NCI-H1105 treated with DMSO at 0.1 percent for 48 hours (cell line): Measurements from ENCODE around the gene TOPAZ1.

Experiments
- DNase-seq: peaks from one replicate; lab custom pipeline; 2025; lab: John Stamatoyannopoulos, UW

Gene TOPAZ1

DNA sequence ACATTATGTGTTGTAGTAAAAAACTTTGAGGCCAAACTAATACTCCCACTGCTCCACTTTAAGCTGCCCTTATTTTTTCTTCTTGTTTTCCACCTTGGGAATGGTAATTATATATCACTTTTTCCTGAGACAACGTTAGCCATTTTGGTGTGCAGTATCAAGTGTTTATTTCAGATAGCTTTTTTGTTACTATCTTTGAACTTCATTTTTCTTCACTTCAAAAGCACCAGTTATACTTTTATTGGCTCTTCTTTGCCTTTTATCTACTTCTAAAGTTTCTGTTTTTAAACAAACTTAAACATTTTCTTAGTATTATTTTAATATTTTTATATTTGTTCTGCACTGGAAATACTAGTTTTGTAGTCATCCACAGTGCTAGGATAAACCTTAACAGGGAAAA, 6.5 kb downstream of the TOPAZ1 start:
- no peak for DNase-seq

DNA sequence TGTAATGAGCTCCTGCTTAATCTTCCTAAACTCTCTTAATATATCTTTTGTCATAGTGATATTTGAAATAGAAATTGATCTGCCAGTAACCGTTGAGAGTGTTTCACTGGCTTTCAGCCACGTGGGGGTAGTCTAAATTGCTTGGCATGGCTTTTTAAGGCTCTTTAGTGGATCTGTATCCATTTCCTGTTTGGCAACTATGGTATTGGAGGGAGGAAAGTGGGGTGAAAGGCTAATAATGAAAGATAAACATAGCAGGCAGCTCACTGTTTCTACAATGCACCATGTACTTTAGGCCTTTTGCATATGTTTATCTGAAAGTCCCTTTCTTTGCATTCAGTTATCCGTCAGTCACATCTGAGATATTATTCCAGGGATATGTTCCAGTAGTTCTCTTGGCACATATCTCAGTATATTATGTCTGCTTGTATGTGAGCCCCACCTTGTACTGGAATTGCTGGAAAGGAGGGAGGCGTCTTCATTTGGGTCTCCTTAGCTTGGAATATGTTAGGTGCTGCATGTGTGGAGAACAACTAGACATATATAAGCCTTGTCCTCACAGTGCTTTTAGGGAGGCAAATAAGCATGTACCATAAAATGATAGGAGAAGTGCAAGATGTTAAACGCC, 10.8 kb downstream of the TOPAZ1 start:
- DNase-seq, result peak; percentile 18

DNA sequence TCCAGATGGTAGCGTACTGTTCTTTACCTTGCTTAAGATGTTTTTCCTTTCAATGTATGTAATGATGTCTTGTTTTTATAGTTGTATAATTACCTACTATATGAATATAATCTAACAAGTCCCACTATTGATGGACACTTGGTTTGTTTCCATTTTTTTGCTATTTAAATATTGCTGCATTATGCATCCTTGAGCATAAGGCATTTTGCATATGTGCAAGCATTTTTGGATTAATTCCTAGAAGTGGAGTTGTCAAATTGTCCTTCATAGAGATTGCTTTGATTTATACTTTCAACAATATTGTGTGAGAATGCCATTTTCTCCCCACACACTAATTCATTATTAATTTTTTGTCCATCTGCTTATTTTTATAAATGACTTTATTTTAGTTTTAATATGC, 17.7 kb downstream of the TOPAZ1 start:
- DNase-seq, result no peak

DNA sequence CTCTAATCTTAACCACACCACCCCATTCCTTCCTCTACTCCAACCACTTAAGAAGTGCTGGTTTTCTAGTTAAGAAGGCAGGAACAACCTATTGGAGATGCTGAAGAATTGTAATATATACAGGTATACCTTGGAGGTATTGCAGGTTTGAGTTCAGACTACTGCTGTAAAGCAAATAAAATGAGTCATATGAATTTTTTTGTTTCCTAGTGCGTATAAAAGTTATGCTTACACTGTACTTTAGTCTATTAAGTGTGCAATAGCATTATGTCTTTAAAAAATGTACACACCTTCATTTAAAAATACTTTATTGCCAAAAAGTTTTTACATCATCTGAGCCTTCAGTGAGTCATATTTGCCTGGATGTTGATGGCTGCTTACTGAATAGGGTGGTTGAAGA, 22.5 kb downstream of the TOPAZ1 start:
- no peak for DNase-seq

DNA sequence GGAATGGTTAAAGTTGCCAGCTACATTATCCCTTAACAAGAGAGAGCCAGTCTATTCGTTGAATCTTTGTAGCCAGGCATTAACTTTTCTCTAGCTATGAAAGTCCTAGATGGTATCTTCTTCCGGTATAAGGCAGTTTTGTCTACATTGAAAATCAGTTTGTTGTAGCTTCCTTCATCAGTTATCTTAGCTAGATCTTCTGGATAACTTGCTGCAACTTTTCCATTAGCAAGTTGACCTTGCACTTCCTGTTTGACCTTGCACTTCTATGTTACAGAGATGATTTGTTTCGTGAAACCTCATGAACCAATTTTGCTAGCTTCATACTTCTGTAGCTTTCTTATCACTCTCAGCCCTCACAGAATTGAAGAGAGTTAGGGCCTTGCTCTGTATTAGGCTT, 24.1 kb downstream of the TOPAZ1 start:
- DNase-seq, result no peak

DNA sequence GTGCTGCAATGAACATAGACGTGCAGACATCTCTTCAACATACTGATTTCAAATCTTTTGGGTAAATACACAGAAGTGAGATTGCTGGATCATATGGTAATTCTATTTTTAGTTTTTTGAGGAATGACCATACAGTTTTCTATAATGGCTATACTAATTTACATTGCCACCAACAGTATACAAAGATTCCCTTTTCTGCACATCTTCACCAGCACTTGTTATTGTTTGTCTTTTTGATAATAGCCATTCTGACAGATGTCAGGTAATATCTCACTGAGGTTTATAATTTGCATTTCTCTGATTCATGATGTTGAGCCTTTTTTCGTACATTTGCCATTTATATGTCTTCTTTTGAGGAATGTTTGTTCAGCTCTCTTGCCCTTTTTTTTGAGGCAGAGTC, 30.5 kb downstream of the TOPAZ1 start:
- no peak for DNase-seq

DNA sequence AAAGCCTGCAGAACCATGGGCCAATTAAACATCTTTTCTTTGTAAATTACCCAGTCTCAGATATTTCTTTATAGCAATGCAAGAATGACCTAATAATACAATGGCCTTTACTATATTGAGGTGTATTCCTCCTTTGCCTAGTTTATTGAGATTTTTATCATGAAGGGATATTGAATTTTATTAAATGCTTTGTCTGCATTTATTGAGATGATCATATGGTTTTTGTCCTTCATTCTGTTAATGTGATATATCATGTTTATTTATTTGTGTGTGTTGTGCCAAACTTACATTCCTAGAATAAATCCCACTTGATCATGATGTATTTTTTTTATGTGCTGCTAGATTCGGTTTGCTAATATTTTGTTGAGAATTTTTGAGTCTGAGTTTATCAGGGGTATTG, 36.2 kb downstream of the TOPAZ1 start:
- DNase-seq, result no peak

DNA sequence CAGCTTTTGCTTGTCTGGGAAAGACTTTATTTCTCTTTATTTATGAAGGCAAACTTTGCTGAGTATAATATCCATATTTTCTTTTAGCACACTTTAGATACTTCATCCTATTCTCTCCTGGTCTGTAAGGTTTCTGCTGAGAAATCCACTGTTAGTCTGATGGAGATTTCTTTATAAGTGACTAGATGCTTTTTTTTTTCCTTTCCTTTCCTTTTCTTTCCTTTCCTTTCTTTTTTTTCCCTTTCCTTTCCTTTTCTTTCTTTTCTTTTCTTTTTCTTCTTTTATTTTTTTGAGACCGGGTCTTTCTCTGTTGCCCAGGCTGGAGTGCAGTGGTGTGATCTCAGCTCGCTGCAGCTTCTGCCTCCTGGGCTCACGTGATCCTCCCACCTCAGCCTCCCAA, 38.4 kb downstream of the TOPAZ1 start:
- no peak for DNase-seq

DNA sequence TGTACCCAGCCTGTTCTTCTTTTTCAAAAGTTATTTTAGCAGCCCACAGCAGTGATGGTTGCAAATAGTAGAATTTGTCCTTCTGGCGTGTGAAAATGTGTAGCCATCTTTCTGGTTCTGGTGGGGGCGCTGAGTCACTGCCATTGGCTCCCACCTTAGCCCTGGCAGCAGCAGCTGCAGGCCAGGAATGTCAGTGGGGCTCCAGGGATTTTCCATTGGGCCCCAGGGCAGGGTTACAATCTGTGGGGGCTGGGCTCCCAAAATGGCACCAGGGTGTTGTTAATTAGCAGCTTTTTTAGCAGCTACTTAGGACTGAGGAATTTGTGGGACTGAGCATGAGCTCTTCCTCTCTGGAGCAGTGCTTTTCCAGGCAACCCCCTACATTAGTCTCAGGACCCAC, 38.9 kb downstream of the TOPAZ1 start:
- DNase-seq, result no peak

DNA sequence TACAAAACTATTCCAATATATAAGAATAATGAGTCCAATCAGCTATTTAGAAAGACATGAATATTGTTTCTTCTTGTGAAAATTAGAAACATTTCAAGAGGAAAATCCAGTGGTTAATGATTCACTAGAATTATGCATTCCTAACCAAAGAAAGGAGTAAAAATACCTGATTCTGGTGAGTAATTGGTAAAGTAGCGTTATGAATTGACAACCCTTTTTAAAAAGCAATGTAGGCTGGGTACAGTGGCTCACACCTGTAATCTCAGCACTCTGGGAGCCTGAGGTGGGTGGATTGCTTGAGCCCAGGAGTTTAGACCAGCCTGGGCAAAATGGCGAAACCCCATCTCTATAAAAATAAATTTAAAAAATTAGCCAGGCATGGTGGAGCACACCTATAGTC, 43.3 kb downstream of the TOPAZ1 start:
- no peak for DNase-seq

DNA sequence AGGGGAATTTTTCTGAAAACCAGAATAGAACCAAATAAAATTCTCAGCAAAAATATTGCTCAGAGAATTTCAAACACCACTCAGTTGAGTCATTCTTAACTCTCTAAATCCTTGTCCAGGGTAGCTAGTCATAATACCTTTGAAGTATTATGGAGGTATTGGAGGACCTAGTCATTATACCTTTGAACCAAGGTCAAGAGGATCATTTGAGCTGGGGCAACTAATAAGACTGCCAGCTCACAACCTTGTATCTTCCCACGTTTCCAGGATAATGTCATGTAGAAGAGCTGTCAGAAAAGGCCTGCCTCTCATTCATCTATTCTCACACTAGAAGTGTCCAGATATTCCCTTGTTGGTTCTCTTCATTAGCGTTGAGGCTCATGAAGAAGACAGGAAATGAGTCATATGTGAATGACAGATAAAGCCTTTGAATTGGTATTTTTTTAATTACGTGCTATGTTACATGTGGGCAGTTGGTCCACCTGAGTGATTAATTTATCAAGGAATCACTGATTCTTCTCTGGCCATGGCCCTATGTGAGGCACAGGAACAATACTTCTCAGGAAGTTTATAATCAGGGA, 48.3 kb downstream of the TOPAZ1 start:
- DNase-seq, result no peak

DNA sequence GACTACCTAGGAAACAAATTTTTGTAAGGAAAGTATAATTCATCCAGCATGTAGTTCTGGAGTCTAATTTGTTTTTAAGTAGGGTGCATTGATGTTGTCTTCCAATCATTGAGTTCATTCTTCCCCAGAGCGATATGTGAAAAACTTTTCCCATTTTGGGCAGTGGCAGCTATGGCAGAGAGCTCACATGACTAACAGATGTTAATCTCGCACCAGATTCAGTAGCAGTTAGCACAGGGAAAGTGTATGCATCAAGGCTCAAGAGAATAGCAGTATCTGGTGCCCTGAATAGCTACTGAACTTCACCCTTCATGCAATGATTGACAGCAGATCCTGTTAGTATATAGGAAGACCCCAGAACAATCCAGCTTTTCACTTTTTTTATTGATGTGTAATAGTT, 50.6 kb downstream of the TOPAZ1 start:
- no peak for DNase-seq

DNA sequence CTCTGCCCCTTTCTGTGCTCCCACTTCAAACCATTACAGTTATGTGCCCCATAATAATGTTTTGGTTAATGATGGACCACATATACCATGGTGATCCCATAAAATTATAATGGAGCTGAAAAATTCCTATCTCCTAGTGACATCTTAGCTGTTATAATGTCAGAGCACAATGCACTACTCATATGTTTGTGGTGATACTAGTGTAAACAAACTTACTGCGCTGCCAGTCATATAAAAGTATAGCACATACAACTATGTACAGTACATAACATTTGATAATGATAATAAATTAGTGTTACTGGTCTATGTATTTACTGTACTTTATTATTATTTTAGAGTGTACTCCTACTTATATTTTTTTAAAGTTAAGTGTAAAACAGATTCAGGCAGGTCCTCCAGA, 51.3 kb downstream of the TOPAZ1 start:
- DNase-seq, result no peak

DNA sequence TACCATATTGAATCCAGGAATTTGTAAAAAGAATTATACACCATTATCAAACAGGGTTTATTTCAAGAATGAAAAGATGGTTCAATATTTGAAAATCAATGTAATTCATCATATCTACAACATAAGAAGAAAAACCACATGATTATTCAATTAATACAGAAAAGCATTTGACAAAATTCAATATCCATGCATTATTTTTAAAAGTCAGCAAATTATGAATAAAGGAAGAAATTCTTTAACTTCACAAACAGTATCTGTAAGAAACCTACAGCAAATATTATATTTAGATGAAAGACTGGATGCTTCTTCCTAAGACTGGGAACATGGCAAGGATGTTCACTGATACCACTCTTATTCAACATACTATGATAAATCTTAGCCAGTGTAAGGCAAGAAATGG, 55.6 kb downstream of the TOPAZ1 start:
- no peak for DNase-seq

DNA sequence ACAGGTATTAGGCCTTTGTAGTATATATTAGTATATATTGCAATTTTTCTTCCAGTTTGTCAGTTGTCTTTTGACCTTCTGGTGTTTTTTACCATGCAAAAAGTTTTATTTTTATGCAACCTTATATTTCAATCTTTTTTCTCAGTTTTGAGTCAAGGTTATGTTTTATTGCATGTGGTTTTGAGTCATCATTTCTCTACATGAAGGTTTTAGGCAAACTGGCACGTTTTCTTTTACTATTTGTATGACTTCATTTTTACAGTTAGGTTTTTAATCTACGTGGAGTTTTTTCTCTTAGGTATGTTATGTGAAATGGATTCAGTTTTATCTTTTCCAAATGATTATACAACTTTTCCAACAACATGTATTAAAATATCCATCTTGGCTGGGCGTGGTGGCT, 60.1 kb downstream of the TOPAZ1 start:
- DNase-seq, result no peak

DNA sequence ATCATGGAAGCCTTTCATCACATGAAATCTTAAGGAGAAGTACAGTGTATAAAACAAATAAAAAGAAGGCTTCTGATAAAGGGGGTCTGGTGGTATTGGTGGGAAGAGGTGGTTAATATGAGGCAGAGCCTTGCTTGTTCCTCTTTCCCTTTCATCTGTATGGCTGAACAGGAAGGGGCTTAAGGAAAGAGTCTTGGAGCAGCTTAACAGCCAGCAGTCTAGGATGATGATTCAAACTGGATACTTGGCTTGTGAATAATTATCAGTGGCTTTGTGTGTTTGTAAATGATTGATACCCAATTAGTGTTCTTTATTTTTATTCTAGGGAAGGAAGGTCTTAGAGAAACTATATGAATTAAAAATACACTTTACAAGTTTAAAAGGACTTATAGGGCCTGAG, 67.8 kb downstream of the TOPAZ1 start:
- DNase-seq, result no peak

DNA sequence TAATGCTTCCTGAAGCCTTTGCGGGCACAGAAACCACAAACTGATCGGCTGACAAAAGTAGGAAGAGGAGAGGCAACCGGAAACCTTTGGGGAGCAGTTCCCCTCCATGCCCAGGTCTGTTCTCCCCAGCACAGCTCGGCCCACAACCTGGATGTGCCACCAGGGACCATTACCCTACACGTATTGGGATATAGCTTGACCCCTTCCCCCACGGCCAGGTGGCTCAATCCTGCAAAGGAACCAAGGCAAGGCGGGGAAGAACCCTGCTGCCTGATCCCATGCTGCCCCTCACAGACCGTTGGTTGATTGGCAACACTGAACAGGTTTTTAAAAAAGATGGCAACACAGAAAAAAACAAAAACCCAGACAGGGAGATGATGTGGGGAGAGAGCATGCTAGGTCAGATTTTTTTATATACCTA, 77.2 kb downstream of the TOPAZ1 start:
- no peak for DNase-seq

DNA sequence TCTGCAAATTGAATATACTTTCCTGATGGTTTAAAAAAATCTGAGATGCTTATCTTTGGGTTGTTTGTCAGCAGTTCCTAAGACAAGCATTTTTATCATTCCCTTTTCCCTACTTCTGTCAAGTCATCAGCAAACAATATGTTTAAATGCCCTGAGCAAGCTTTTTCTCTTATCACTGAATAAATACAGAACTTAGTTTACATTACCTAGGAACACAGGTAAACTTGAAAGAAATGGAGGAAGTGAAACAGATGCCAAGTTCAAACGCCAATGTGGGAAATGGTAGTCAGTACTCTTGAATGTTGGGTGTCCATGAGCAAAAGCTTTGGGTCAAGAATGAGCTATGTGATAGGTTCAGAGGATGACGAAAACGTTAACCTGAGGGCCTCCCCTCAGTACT, 79.6 kb downstream of the TOPAZ1 start:
- no peak for DNase-seq

DNA sequence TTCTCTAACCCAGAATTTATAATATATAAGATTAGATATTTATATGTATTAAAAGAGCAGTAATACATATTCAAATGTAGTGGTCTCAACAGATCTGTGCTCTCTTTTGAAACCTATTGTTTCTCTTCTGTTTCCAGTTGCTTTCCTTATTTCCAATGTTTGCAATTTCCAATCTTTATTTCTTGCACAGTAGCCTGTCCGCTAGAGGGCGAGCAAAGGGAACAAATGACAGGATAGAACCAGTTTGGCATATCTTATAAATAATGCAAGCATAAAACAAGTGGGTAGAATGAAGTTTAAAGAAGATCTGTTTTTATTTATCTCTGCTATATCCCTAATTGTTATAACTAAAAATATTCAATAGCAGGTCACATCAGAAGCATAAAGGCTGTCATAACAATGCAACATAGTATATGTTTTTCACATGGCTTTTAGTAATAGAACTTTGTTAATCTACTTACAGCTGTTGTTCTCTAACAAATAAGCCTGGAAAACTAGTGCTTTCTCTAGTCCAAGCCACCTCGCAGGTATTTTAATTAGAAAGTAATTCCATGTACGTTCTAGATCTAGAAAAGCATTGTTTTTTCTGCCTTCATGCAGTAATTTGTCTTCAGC, 81.8 kb downstream of the TOPAZ1 start:
- DNase-seq, result peak; percentile 51

DNA sequence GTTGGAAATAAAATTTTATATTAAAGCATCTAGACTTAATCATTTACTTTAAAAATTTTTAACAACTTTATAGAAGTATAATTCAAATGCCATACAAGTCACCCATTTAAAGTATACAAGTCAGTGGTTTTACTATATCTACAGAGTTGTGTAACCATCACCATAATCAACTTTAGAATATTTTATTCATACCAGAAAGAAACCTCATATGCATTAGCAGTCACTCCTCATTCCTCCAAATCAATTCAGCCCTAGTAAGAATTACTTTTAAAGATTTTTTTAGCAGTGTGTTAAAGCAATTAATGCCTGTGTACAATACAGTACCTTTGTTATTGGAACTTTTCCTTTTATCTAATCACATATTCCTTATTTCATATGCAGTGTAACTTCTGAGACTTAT, 82.9 kb downstream of the TOPAZ1 start:
- DNase-seq, result no peak

DNA sequence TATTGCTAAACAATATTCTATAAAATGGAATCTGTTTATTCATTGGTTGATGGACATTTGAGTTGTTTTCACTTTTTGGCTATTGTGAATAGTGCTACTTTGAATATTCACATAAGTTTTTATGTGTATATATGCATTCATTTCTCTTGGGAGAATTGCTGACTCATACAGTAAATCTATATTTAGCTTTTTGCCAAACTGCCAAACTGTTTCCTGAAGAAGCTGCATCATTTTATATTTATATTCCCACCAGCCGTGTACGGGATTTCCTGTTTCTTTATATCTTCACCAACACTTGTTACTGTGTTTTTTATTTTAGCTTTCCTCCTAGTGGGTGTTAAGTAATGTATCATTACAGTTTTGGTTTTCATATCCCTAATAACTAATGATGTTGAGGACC, 84.3 kb downstream of the TOPAZ1 start:
- no peak for DNase-seq

DNA sequence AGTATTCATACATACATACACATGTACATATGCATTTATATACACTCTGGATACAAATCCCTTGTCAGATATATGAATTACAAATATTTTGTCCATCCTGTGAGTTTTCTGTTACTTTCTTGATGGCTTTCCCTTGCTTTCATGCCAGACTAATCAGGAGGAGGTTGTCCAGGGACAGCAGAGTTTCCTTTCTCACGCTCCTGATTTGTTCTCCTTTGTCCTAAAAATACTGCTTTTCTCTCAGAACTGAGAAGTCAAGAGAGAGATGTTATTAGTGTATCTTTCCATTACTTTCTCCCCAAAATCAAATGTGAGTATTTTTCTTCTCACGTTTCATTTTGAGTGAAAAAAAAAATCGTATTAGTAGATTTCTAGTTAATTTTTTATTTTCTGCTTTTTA, 84.8 kb downstream of the TOPAZ1 start:
- DNase-seq, result no peak

DNA sequence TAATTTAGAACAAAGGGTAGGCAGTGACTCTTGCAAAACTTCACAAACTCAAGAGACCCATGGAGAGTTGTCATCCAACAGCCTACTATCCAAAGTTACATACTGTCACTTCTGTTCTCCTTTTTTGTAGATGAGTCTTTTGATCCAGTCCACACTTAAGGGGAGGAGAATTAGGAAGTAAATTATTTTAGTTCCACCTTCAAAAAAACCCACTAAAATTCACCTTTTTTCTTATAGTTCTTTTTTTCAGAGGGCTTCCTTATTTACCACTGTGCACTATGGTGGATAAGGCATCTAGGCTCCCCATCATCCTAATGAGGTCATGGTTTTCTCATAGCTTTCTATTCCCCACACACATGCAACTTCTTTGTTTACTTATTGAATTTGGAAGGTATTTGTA, 88.3 kb downstream of the TOPAZ1 start:
- DNase-seq, result no peak

DNA sequence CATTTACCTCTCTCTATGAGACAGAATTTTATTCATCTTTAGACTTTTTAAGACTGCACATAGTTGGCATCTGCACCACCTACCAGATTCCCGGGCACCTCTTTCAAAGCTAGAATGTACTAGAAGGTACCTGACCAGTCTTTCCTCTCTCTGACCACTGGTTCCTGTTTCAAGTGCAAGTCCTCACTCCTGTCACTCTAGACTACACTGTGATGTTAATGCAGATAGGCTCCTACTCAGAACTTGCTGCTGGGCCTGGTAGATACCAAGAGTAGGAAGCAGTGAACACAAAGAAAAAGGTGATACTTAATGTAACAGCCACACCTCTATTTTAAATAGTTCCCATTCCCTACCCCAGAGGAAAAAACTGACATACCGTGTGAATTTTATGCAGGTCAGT, 88.8 kb downstream of the TOPAZ1 start:
- DNase-seq, result no peak
